ENCODE data around the gene TST. TPM values are rescaled to one million over a fixed set of nuclear protein-coding genes. Genes with fewer than 3 reads are reported as not detected.

The TST gene
- total and polyA plus RNA-seq, 2 of the 8 experiments (the other 6 are each of a cell fraction or from before 2014, with no cell fraction given), result 22.6 to 61.6 TPM

DNA sequence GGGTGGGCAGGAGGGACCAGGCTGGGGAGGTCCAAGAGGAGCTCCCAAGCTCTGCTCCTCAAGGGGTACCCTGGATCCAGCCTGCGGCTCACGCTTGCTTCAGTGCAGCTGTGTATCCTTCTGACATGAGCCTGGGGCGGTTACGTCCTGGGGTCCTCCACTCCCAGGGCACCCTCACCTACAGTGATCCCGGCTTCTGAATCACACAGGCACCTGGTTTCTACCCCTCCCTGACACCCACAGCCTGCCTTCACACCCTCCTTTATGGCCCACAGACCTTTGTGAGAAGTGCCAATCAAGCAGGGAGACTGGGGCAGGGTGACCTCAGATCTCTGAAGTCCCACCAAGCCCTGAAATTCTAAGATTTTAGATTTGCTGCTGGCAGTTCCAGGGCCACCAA lies 1.8 kb upstream of the TST start:
- WGBS, 2 experiments (ENCODE audit: extremely low coverage in 1 of 2, insufficient coverage in 1 of 2, insufficient read length in 1 of 2, insufficient replicate concordance in 2 of 2, low coverage in 1 of 2, low lambda C conversion rate in 2 of 2, missing lambda C conversion rate in 1 of 2), result 84% methylated on average over 3 of the region's 5 CpGs; no CpG with 5 or more reads in 1 of the 2 experiments
- H2AFZ ChIP-seq (ENCODE audit: low read length), result no peak overlapping the region
- H4K5ac ChIP-seq (ENCODE audit: insufficient read length, low read depth, low read length), result no peak overlapping the region
- peak overlapping the region; percentile 71; the same call in 1 of the 2 replicates for H2AK5ac ChIP-seq (ENCODE audit: low read depth, low read length)
- POLR2A ChIA-PET (ENCODE audit: partially characterized antibody), result interaction anchor here (0.9 to 4.3 kb wide), 5 partner anchors 10 to 239 kb away, joined by 3 to 33 read pairs (median 6); no protein-coding TSS in a partner anchor
- H3K27ac ChIP-seq (ENCODE audit: low read depth, low read length), result no peak overlapping the region
- peaks cover 10% of the 10 kb centered on the region for H3K79me1 ChIP-seq (ENCODE audit: low read depth, low read length)
- no peak overlapping the region for H3K4ac ChIP-seq (replicated peaks; ENCODE audit: insufficient read length, low read depth, low read length)
- no peaks in the 10 kb centered on the region for H3K27me3 ChIP-seq (replicated peaks in 1 of 4; ENCODE audit: control insufficient read depth in 3 of 4, extremely low read depth in 1 of 4, insufficient read depth in 3 of 4, low read length in 3 of 4)
- no peak overlapping the region for H4K8ac ChIP-seq (ENCODE audit: extremely low read depth, insufficient read depth, low read length)
- H3K79me2 ChIP-seq (ENCODE audit: control insufficient read depth in 1 of 2, insufficient read depth in 2 of 2, low read length in 2 of 2), result peaks cover 0 to 25% of the 10 kb centered on the region in 2 experiments; a peak in 3 of 4 replicates
- no peak overlapping the region; a peak in 1 of 4 replicates for H3K4me2 ChIP-seq (ENCODE audit: insufficient read depth in 1 of 2, low read depth in 2 of 2, low read length in 2 of 2)
- peaks cover 11% of the 10 kb centered on the region for H3K23me2 ChIP-seq (ENCODE audit: low read depth, low read length)
- no peak overlapping the region for H2BK15ac ChIP-seq (ENCODE audit: low read length)
- no peak overlapping the region for H3K56ac ChIP-seq (replicated peaks; ENCODE audit: insufficient read length, low read depth, low read length)
- no peak overlapping the region for H3K23ac ChIP-seq (ENCODE audit: insufficient read length)
- H3K9ac ChIP-seq (replicated peaks in 1 of 4; ENCODE audit: extremely low read depth in 1 of 4, low read depth in 3 of 4, low read length in 3 of 4), result no peak overlapping the region
- H3K4me1 ChIP-seq (replicated peaks in 1 of 4; ENCODE audit: control insufficient read depth in 3 of 4, insufficient read depth in 4 of 4, low read length in 3 of 4), result peaks cover 0 to 16% (median 10%) of the 10 kb centered on the region in 4 experiments; a peak in 6 of 7 replicates
- H2BK12ac ChIP-seq (ENCODE audit: low read depth, low read length), result no peak overlapping the region
- H3K14ac ChIP-seq (ENCODE audit: insufficient read length), result no peak overlapping the region
- peaks cover 3 to 31% (median 14%) of the 10 kb centered on the region in 4 experiments; a peak in 7 of 8 replicates for H3K36me3 ChIP-seq (ENCODE audit: control insufficient read depth in 2 of 4, insufficient read depth in 4 of 4, low read length in 3 of 4)
- CTCF ChIA-PET (ENCODE audit: partially characterized antibody), result interaction anchor here (0.8 to 5.4 kb wide), 22 partner anchors 8 to 510 kb away, joined by 3 to 37 read pairs (median 4); a partner anchor contains a TSS
- H2BK20ac ChIP-seq (ENCODE audit: low read length), result no peak overlapping the region
- H3K9me3 ChIP-seq (ENCODE audit: insufficient read depth in 2 of 2, low read depth in 1 of 2, low read length in 1 of 2), result no peaks in the 10 kb centered on the region
- FAIRE-seq (no peak), DNase-seq (ENCODE audit: low read depth in 1 of 2, low spot score in 2 of 2) (no peak)
- H3K18ac ChIP-seq (ENCODE audit: extremely low read depth, low read length), result no peak overlapping the region
- no peak overlapping the region for H3K4me3 ChIP-seq (ENCODE audit: extremely low read depth in 1 of 4, insufficient read depth in 2 of 4, low read depth in 3 of 4, low read length in 4 of 4)
- H4K20me1 ChIP-seq (replicated peaks in 1 of 2; ENCODE audit: control insufficient read depth in 1 of 2, insufficient read depth in 2 of 2, low read length in 2 of 2), result peaks cover 12 to 36% of the 10 kb centered on the region in 2 experiments
- H4K91ac ChIP-seq (replicated peaks; ENCODE audit: insufficient read length, low read length), result no peak overlapping the region
- no peak overlapping the region for H2BK120ac ChIP-seq (replicated peaks; ENCODE audit: low read depth, low read length)
- no peak overlapping the region for H2BK5ac ChIP-seq (ENCODE audit: low read depth, low read length)
- no peak for TF ChIP-seq EP300 (IDR thresholded peaks at IDR 0.05; ENCODE audit: borderline replicate concordance in 1 of 2, low read depth in 2 of 2, low read length in 2 of 2)
- TF ChIP-seq TAF1 (IDR thresholded peaks at IDR 0.05; ENCODE audit: low read depth, low read length), result no peak
- TF ChIP-seq SP2 (IDR thresholded peaks at IDR 0.05; ENCODE audit: low read length), result no peak
- TF ChIP-seq TBP (IDR thresholded peaks at IDR 0.05; ENCODE audit: low read depth, low read length), result no peak
- TF ChIP-seq JUN (IDR thresholded peaks at IDR 0.05; ENCODE audit: low read depth, low read length), result no peak
- TF ChIP-seq EZH2 (IDR thresholded peaks at IDR 0.05; ENCODE audit: low read depth, low read length, severe bottlenecking), result no peak
- TF ChIP-seq NANOG (IDR thresholded peaks at IDR 0.05; ENCODE audit: insufficient read depth, low read depth, low read length, poor library complexity, severe bottlenecking), result no peak
- TF ChIP-seq RNF2 (IDR thresholded peaks at IDR 0.05; ENCODE audit: borderline replicate concordance, low read depth, low read length, missing control alignments, poor library complexity, severe bottlenecking), result no peak
- TF ChIP-seq RXRA (IDR thresholded peaks at IDR 0.05; ENCODE audit: insufficient read depth, low read depth, low read length), result no peak
- no peak for TF ChIP-seq KDM4A (IDR thresholded peaks at IDR 0.05; ENCODE audit: low read depth, low read length, severe bottlenecking)
- TF ChIP-seq CEBPB (IDR thresholded peaks at IDR 0.05; ENCODE audit: low read depth, low read length), result no peak
- no peak for TF ChIP-seq CBX5 (IDR thresholded peaks at IDR 0.05; ENCODE audit: low read depth, low read length)

Data from H1 (cell line).